Thoracic aorta (tissue), 2 donors: ENCODE measurements around the gene NBEAL2. TPM values are rescaled to one million over a fixed set of nuclear protein-coding genes. Genes with fewer than 3 reads are reported as not detected.

ENCODE experiments used
- ATAC-seq: fragments of 150-250 bp; one replicate; pipeline ENCODE4 v1.8.0; 2017; ENCODE audit warnings: low read depth; ENCODE audit not compliant: insufficient number of reproducible peaks, low FRiP score
- DNase-seq: peaks from one replicate; pipeline ENCODE4 v3.0.0-alpha.2; 2020; ENCODE audit warnings: low spot score
- H3K27ac ChIP-seq, 2 donors: fragments of 200-600 bp; sonication (generic); 1 replicate in 1 of 2; 2 replicates in 1 of 2; pipeline ENCODE4 v1.5.1; 2016; ENCODE audit warnings: mild to moderate bottlenecking in 2 of 2, moderate library complexity in 2 of 2
- H3K27me3 ChIP-seq: fragments of 200-600 bp; sonication (generic); replicated peaks from 2 replicates; pipeline ENCODE4 v1.6.0; 2016; ENCODE audit warnings: mild to moderate bottlenecking; ENCODE audit not compliant: insufficient read depth
- H3K36me3 ChIP-seq: fragments of 200-600 bp; sonication (generic); one replicate; pipeline ENCODE4 v1.5.1; 2016
- H3K4me1 ChIP-seq, 2 donors: fragments of 200-600 bp; sonication (generic); 1 replicate in 1 of 2; 2 replicates in 1 of 2; pipeline versions ENCODE4 v1.5.1 to v1.6.0; 2016; ENCODE audit warnings: low read depth in 2 of 2, mild to moderate bottlenecking in 1 of 2; ENCODE audit not compliant: control insufficient read depth in 1 of 2
- H3K4me3 ChIP-seq: fragments of 200-600 bp; sonication (generic); 2 replicates; pipeline ENCODE4 v1.5.1; 2016; ENCODE audit warnings: mild to moderate bottlenecking
- H3K9me3 ChIP-seq: fragments of 200-600 bp; sonication (generic); 2 replicates; pipeline ENCODE4 v1.5.1; 2016
- CTCF ChIP-seq: fragments of 200-600 bp; sonication (generic); IDR thresholded peaks from one replicate; pipeline ENCODE4 v1.5.1; 2019; ENCODE audit warnings: antibody characterized with exemption
- total RNA-seq, 2 donors: library from RNA; depleted of rRNA; stranded (reverse); fragments of >200 nt; gene quantifications; one replicate each; pipeline versions ENCODE4 v1.1.0 to v1.2.3, GENCODE V29; 2016

The NBEAL2 gene
- total RNA-seq, 2 donors from 2014 or later, result 39.7 to 48.7 TPM

GRCh38 chr3:46978381-46978780 is 1.1 kb upstream of the NBEAL2 start:
- TF ChIP-seq CTCF, result no peak
- Histone ChIP-seq H3K4me3 (peak overlapping the region; percentile 86), H3K27ac (peak overlapping the region; percentile 81 to 82), H3K9me3 (no peaks in the 10 kb centered on the region), H3K27me3 (no peaks in the 10 kb centered on the region), H3K36me3 (no peaks in the 10 kb centered on the region), H3K4me1 (peaks cover 32 to 55% of the 10 kb centered on the region in 2 donors)
- no peak for DNase-seq
- no peak for ATAC-seq

GRCh38 chr3:46979958-46980497 is 562 bp downstream of the NBEAL2 start:
- no peak for TF ChIP-seq CTCF
- Histone ChIP-seq H3K9me3 (no peaks in the 10 kb centered on the region), H3K4me1 (peaks cover 24 to 41% of the 10 kb centered on the region in 2 donors), H3K4me3 (peak overlapping the region; percentile 86), H3K27ac (peak overlapping the region in 1 of 2 donors; percentile 37), H3K27me3 (no peaks in the 10 kb centered on the region), H3K36me3 (no peaks in the 10 kb centered on the region)
- no peak for ATAC-seq
- DNase-seq, result no peak

- Histone ChIP-seq H3K36me3 (no peaks in the 10 kb centered on the region), H3K27me3 (no peaks in the 10 kb centered on the region), H3K9me3 (no peaks in the 10 kb centered on the region), H3K27ac (peak overlapping the region in 1 of 2 donors; percentile 11), H3K4me1 (peaks cover 16 to 32% of the 10 kb centered on the region in 2 donors), H3K4me3 (peak overlapping the region; percentile 17)
- no peak for ATAC-seq
- DNase-seq, result no peak
- TF ChIP-seq CTCF, result no peak
These were observed 2.5 kb downstream of the NBEAL2 start for GRCh38 chr3:46981932-46982471.

- Histone ChIP-seq H3K4me1 (peaks cover 15 to 26% of the 10 kb centered on the region in 2 donors), H3K36me3 (no peaks in the 10 kb centered on the region), H3K27ac (no peak overlapping the region), H3K4me3 (no peak overlapping the region), H3K9me3 (no peaks in the 10 kb centered on the region), H3K27me3 (no peaks in the 10 kb centered on the region)
- no peak for ATAC-seq
- TF ChIP-seq CTCF, result no peak
- DNase-seq, result no peak
These were observed 3.1 kb downstream of the NBEAL2 start for GRCh38 chr3:46982546-46982945.

- Histone ChIP-seq H3K9me3 (no peaks in the 10 kb centered on the region), H3K27me3 (no peaks in the 10 kb centered on the region), H3K4me1 (peaks cover 9% of the 10 kb centered on the region in 2 donors), H3K27ac (no peak overlapping the region), H3K36me3 (no peaks in the 10 kb centered on the region), H3K4me3 (no peak overlapping the region)
- TF ChIP-seq CTCF, result no peak
- DNase-seq (no peak), ATAC-seq (no peak)
These were observed 5.4 kb downstream of the NBEAL2 start for GRCh38 chr3:46984591-46985459.
